Stimulated activated CD8-positive, alpha-beta memory T cell treated with anti-CD3 and anti-CD28 coated beads, Interleukin-15, amount 100 ng/mL, for 1 hour (primary cell): ENCODE results near the gene PCID2.
"Not testable (repeated sequence)": the region's sequence is repeated elsewhere in the genome, so short reads cannot be mapped to it uniquely, and the experiment has no call there.

Experiments
- DNase-seq: peaks from one replicate; pipeline ENCODE4 v3.0.0-alpha.2; 2020; ENCODE audit warnings: low read depth

The PCID2 gene

GRCh38 chr13:113208421-113209335, at the start of gene PCID2:
Gene PCID2, minus strand, starts transcription at chr13:113208669. Its CDS starts 35 bp downstream, at chr13:113208634.
- DNase-seq = peak; percentile 82

- not testable (repeated sequence) for DNase-seq
Observed at GRCh38 chr13:113257908-113258307, 49.4 kb upstream of the PCID2 start.

- no peak for DNase-seq
Observed at GRCh38 chr13:113252516-113253095, 44.1 kb upstream of the PCID2 start.

GRCh38 chr13:113245849-113246796, 37.7 kb upstream of the PCID2 start:
- DNase-seq = no peak

- DNase-seq = no peak
Observed at GRCh38 chr13:113243847-113244246, 35.4 kb upstream of the PCID2 start.

GRCh38 chr13:113241623-113242022, 33.2 kb upstream of the PCID2 start:
- DNase-seq = not testable (repeated sequence)

GRCh38 chr13:113239986-113240385, 31.5 kb upstream of the PCID2 start:
- DNase-seq = no peak

GRCh38 chr13:113239357-113239756, 30.9 kb upstream of the PCID2 start:
- no peak for DNase-seq

- no peak for DNase-seq
Observed at GRCh38 chr13:113238536-113238935, 30.1 kb upstream of the PCID2 start.

- DNase-seq = no peak
Observed at GRCh38 chr13:113233101-113233500, 24.6 kb upstream of the PCID2 start.

- DNase-seq = no peak
Observed at GRCh38 chr13:113232208-113233003, 23.9 kb upstream of the PCID2 start.

GRCh38 chr13:113231306-113232207, 23.1 kb upstream of the PCID2 start:
- no peak for DNase-seq

- no peak for DNase-seq
Observed at GRCh38 chr13:113229791-113230190, 21.3 kb upstream of the PCID2 start.

GRCh38 chr13:113229161-113229560, 20.7 kb upstream of the PCID2 start:
- no peak for DNase-seq

- no peak for DNase-seq
Observed at GRCh38 chr13:113226873-113227450, 18.5 kb upstream of the PCID2 start.

GRCh38 chr13:113225515-113225914, 17.0 kb upstream of the PCID2 start:
- no peak for DNase-seq

- DNase-seq = no peak
Observed at GRCh38 chr13:113224486-113224885, 16.0 kb upstream of the PCID2 start.

GRCh38 chr13:113223070-113223469, 14.6 kb upstream of the PCID2 start:
- no peak for DNase-seq

GRCh38 chr13:113220877-113221276, 12.4 kb upstream of the PCID2 start:
- DNase-seq = no peak

- DNase-seq = no peak
Observed at GRCh38 chr13:113220141-113220598, 11.7 kb upstream of the PCID2 start.
